ENCODE results near the gene S100B. TPM values are rescaled to one million over a fixed set of nuclear protein-coding genes. Genes with fewer than 3 reads are reported as not detected.

Gene S100B
- total RNA-seq, 4 donors from 2014 or later, result 10.6 to 37.2 (median 23.2) TPM

- no peak for DNase-seq
- H3K4me1 ChIP-seq, result no peaks in the 10 kb centered on the region
- peaks cover 0 to 77% (median 29%) of the 10 kb centered on the region in 4 donors for H3K36me3 ChIP-seq
- intact Hi-C loops (cut with DNase I; ENCODE audit: low total_unique reads), result no loop called here
- WGBS, 2 donors (ENCODE audit: low coverage in 1 of 2), result 96 to 97% methylated on average over 23 to 27 of the region's 27 CpGs
- in situ Hi-C loops (cut with MboI; ENCODE audit: low pct_ligation_motif_present in 1 of 4, low pct_unique_long_range_greater_than_20kb in 1 of 4, low sequenced_read_pairs in 3 of 4), result no loop called here
- H3K9me3 ChIP-seq, result no peaks in the 10 kb centered on the region
- TF ChIP-seq POLR2A (IDR thresholded peaks at IDR 0.05) (no peak), EP300 (IDR thresholded peaks at IDR 0.05; ENCODE audit: low read depth) (no peak), CTCF (IDR thresholded peaks at IDR 0.05) (no peak), POLR2AphosphoS5 (IDR thresholded peaks at IDR 0.05) (no peak)
- no peak overlapping the region for H3K27ac ChIP-seq
- no peak overlapping the region for H3K4me3 ChIP-seq
- H3K27me3 ChIP-seq, result no peaks in the 10 kb centered on the region
Measured at GRCh38 chr21:46648539-46648938, 43.7 kb upstream of the S100B start.

- H3K27ac ChIP-seq, result no peak overlapping the region
- intact Hi-C loops (cut with DNase I; ENCODE audit: low total_unique reads), result no loop called here
Measured at GRCh38 chr21:46646541-46647154, 41.8 kb upstream of the S100B start.

GRCh38 chr21:46645840-46646239 is 41.0 kb upstream of the S100B start:
- in situ Hi-C loops (cut with MboI; ENCODE audit: low pct_ligation_motif_present in 1 of 4, low pct_unique_long_range_greater_than_20kb in 1 of 4, low sequenced_read_pairs in 3 of 4) (no loop called here), intact Hi-C loops (cut with DNase I; ENCODE audit: low total_unique reads) (no loop called here)
- Histone ChIP-seq H3K4me1 (no peaks in the 10 kb centered on the region), H3K27me3 (no peaks in the 10 kb centered on the region), H3K9me3 (no peaks in the 10 kb centered on the region), H3K27ac (no peak overlapping the region), H3K4me3 (no peak overlapping the region), H3K36me3 (peaks cover 0 to 71% (median 24%) of the 10 kb centered on the region in 4 donors)
- no peak for DNase-seq
- WGBS, 2 donors (ENCODE audit: low coverage in 1 of 2), result 96 to 100% methylated on average over 2 to 5 of the region's 5 CpGs
- no peak for TF ChIP-seq CTCF (IDR thresholded peaks at IDR 0.05)
- no peak for TF ChIP-seq POLR2AphosphoS5 (IDR thresholded peaks at IDR 0.05)
- no peak for TF ChIP-seq POLR2A (IDR thresholded peaks at IDR 0.05)
- TF ChIP-seq EP300 (IDR thresholded peaks at IDR 0.05; ENCODE audit: low read depth), result no peak

More at GRCh38 chr21:46646541-46647154, 41.8 kb upstream of the S100B start:
- DNase-seq, result no peak
- Histone ChIP-seq H3K27me3 (no peaks in the 10 kb centered on the region), H3K9me3 (no peaks in the 10 kb centered on the region), H3K4me3 (no peak overlapping the region), H3K36me3 (peaks cover 0 to 69% (median 24%) of the 10 kb centered on the region in 4 donors), H3K4me1 (no peaks in the 10 kb centered on the region)
- TF ChIP-seq EP300 (IDR thresholded peaks at IDR 0.05; ENCODE audit: low read depth), result no peak
- no peak for TF ChIP-seq POLR2A (IDR thresholded peaks at IDR 0.05)
- TF ChIP-seq POLR2AphosphoS5 (IDR thresholded peaks at IDR 0.05), result no peak
- TF ChIP-seq CTCF (IDR thresholded peaks at IDR 0.05), result no peak
- in situ Hi-C loops (cut with MboI; ENCODE audit: low pct_ligation_motif_present in 1 of 4, low pct_unique_long_range_greater_than_20kb in 1 of 4, low sequenced_read_pairs in 3 of 4), result no loop called here
- 94 to 95% methylated on average over 8 to 9 of the region's 9 CpGs for WGBS, 2 donors (ENCODE audit: low coverage in 1 of 2)

GRCh38 chr21:46643379-46644177 is 38.7 kb upstream of the S100B start:
- intact Hi-C loops (cut with DNase I; ENCODE audit: low total_unique reads), result no loop called here
- TF ChIP-seq POLR2AphosphoS5 (IDR thresholded peaks at IDR 0.05) (no peak), EP300 (IDR thresholded peaks at IDR 0.05; ENCODE audit: low read depth) (no peak), POLR2A (IDR thresholded peaks at IDR 0.05) (no peak), CTCF (IDR thresholded peaks at IDR 0.05) (no peak)
- DNase-seq, result no peak
- in situ Hi-C loops (cut with MboI; ENCODE audit: low pct_ligation_motif_present in 1 of 4, low pct_unique_long_range_greater_than_20kb in 1 of 4, low sequenced_read_pairs in 3 of 4), result no loop called here
- peaks cover 0 to 13% (median 6%) of the 10 kb centered on the region in 4 donors for H3K4me1 ChIP-seq
- no peaks in the 10 kb centered on the region for H3K9me3 ChIP-seq
- peaks cover 0 to 52% (median 16%) of the 10 kb centered on the region in 4 donors for H3K36me3 ChIP-seq
- no peak overlapping the region for H3K4me3 ChIP-seq
- H3K27ac ChIP-seq, result no peak overlapping the region
- WGBS, 2 donors (ENCODE audit: low coverage in 1 of 2), result 81 to 86% methylated on average over 8 to 12 of the region's 12 CpGs
- no peaks in the 10 kb centered on the region for H3K27me3 ChIP-seq

Measured in transverse colon (tissue), 4 donors.